ENCODE data around the gene DOCK7.
"Not testable (repeated sequence)": the region's sequence is repeated elsewhere in the genome, so short reads cannot be mapped to it uniquely, and the experiment has no call there.

Gene DOCK7

GRCh38 chr1:62585469-62586155 is 102.6 kb downstream of the DOCK7 start:
- no peaks in the 10 kb centered on the region for H3K27me3 ChIP-seq (ENCODE audit: control insufficient read depth, insufficient read depth, low read length)
- no peak overlapping the region; the same call in 1 of the 2 replicates for H3K27ac ChIP-seq (ENCODE audit: low read depth, low read length)
- no peak overlapping the region for H3K4me3 ChIP-seq (ENCODE audit: low read depth, low read length)
- H3K9me3 ChIP-seq (ENCODE audit: control insufficient read depth, insufficient read depth, low read depth, low read length), result no peaks in the 10 kb centered on the region
- H3K9ac ChIP-seq (ENCODE audit: low read length), result no peak overlapping the region
- peaks cover 7% of the 10 kb centered on the region; the same call in 1 of the 2 replicates for H3K4me1 ChIP-seq (ENCODE audit: control insufficient read depth, insufficient read depth, low read length)
- no peaks in the 10 kb centered on the region for H3K36me3 ChIP-seq (ENCODE audit: control insufficient read depth, insufficient read depth, low read length)

- Histone ChIP-seq H3K9ac (ENCODE audit: low read length) (no peak overlapping the region), H3K27me3 (ENCODE audit: control insufficient read depth, insufficient read depth, low read length) (no peaks in the 10 kb centered on the region), H3K9me3 (ENCODE audit: control insufficient read depth, insufficient read depth, low read depth, low read length) (0 out of 2 replicates have a peak, but pooled peaks cover 3% of the 10 kb centered on the region), H3K27ac (ENCODE audit: low read depth, low read length) (no peak overlapping the region), H3K4me1 (ENCODE audit: control insufficient read depth, insufficient read depth, low read length) (no peaks in the 10 kb centered on the region), H3K36me3 (ENCODE audit: control insufficient read depth, insufficient read depth, low read length) (no peaks in the 10 kb centered on the region), H3K4me3 (ENCODE audit: low read depth, low read length) (no peak overlapping the region)
Observed at GRCh38 chr1:62573675-62574074, 114.5 kb downstream of the DOCK7 start.

- Histone ChIP-seq H3K27me3 (ENCODE audit: control insufficient read depth, insufficient read depth, low read length) (no peaks in the 10 kb centered on the region), H3K9me3 (ENCODE audit: control insufficient read depth, insufficient read depth, low read depth, low read length) (0 out of 2 replicates have a peak, but pooled peaks cover 3% of the 10 kb centered on the region), H3K36me3 (ENCODE audit: control insufficient read depth, insufficient read depth, low read length) (no peaks in the 10 kb centered on the region), H3K4me3 (ENCODE audit: low read depth, low read length) (no peak overlapping the region), H3K9ac (ENCODE audit: low read length) (no peak overlapping the region), H3K27ac (ENCODE audit: low read depth, low read length) (no peak overlapping the region), H3K4me1 (ENCODE audit: control insufficient read depth, insufficient read depth, low read length) (no peaks in the 10 kb centered on the region)
Observed at GRCh38 chr1:62572476-62572875, 115.7 kb downstream of the DOCK7 start.

- H3K27ac ChIP-seq (ENCODE audit: low read depth, low read length); H3K9ac ChIP-seq (ENCODE audit: low read length); H3K4me3 ChIP-seq (ENCODE audit: low read depth, low read length); H3K4me1 ChIP-seq (ENCODE audit: control insufficient read depth, insufficient read depth, low read length); H3K27me3 ChIP-seq (ENCODE audit: control insufficient read depth, insufficient read depth, low read length); H3K36me3 ChIP-seq (ENCODE audit: control insufficient read depth, insufficient read depth, low read length); H3K9me3 ChIP-seq (ENCODE audit: control insufficient read depth, insufficient read depth, low read depth, low read length): not testable (repeated sequence)
Observed at GRCh38 chr1:62571517-62571916, 116.7 kb downstream of the DOCK7 start.

GRCh38 chr1:62567926-62568325 is 120.3 kb downstream of the DOCK7 start:
- H3K4me3 ChIP-seq (ENCODE audit: low read depth, low read length); H3K9ac ChIP-seq (ENCODE audit: low read length); H3K27me3 ChIP-seq (ENCODE audit: control insufficient read depth, insufficient read depth, low read length); H3K4me1 ChIP-seq (ENCODE audit: control insufficient read depth, insufficient read depth, low read length); H3K36me3 ChIP-seq (ENCODE audit: control insufficient read depth, insufficient read depth, low read length); H3K9me3 ChIP-seq (ENCODE audit: control insufficient read depth, insufficient read depth, low read depth, low read length); H3K27ac ChIP-seq (ENCODE audit: low read depth, low read length): not testable (repeated sequence)

- not testable (repeated sequence) for H3K4me3 ChIP-seq (ENCODE audit: low read depth, low read length); H3K4me1 ChIP-seq (ENCODE audit: control insufficient read depth, insufficient read depth, low read length); H3K36me3 ChIP-seq (ENCODE audit: control insufficient read depth, insufficient read depth, low read length); H3K27ac ChIP-seq (ENCODE audit: low read depth, low read length); H3K9ac ChIP-seq (ENCODE audit: low read length); H3K9me3 ChIP-seq (ENCODE audit: control insufficient read depth, insufficient read depth, low read depth, low read length); H3K27me3 ChIP-seq (ENCODE audit: control insufficient read depth, insufficient read depth, low read length)
Observed at GRCh38 chr1:62567182-62567581, 121.0 kb downstream of the DOCK7 start.

GRCh38 chr1:62561306-62561705 is 126.9 kb downstream of the DOCK7 start:
- no peaks in the 10 kb centered on the region for H3K4me1 ChIP-seq (ENCODE audit: control insufficient read depth, insufficient read depth, low read length)

GRCh38 chr1:62544570-62544969 is 143.6 kb downstream of the DOCK7 start:
- Histone ChIP-seq H3K27me3 (ENCODE audit: control insufficient read depth, insufficient read depth, low read length) (no peaks in the 10 kb centered on the region), H3K4me3 (ENCODE audit: low read depth, low read length) (no peak overlapping the region), H3K4me1 (ENCODE audit: control insufficient read depth, insufficient read depth, low read length) (no peaks in the 10 kb centered on the region), H3K27ac (ENCODE audit: low read depth, low read length) (no peak overlapping the region), H3K36me3 (ENCODE audit: control insufficient read depth, insufficient read depth, low read length) (peaks cover 3% of the 10 kb centered on the region), H3K9ac (ENCODE audit: low read length) (no peak overlapping the region), H3K9me3 (ENCODE audit: control insufficient read depth, insufficient read depth, low read depth, low read length) (no peaks in the 10 kb centered on the region)

More at GRCh38 chr1:62561306-62561705, 126.9 kb downstream of the DOCK7 start:
- Histone ChIP-seq H3K9me3 (ENCODE audit: control insufficient read depth, insufficient read depth, low read depth, low read length) (no peaks in the 10 kb centered on the region), H3K27ac (ENCODE audit: low read depth, low read length) (no peak overlapping the region), H3K36me3 (ENCODE audit: control insufficient read depth, insufficient read depth, low read length) (no peaks in the 10 kb centered on the region), H3K4me3 (ENCODE audit: low read depth, low read length) (no peak overlapping the region), H3K9ac (ENCODE audit: low read length) (no peak overlapping the region), H3K27me3 (ENCODE audit: control insufficient read depth, insufficient read depth, low read length) (no peaks in the 10 kb centered on the region)

GRCh38 chr1:62541048-62541447 is 147.1 kb downstream of the DOCK7 start:
- no peak overlapping the region for H3K9ac ChIP-seq (ENCODE audit: low read length)

GRCh38 chr1:62539028-62539447 is 149.1 kb downstream of the DOCK7 start:
- Histone ChIP-seq H3K4me3 (ENCODE audit: low read depth, low read length) (no peak overlapping the region), H3K27ac (ENCODE audit: low read depth, low read length) (no peak overlapping the region), H3K9ac (ENCODE audit: low read length) (no peak overlapping the region), H3K4me1 (ENCODE audit: control insufficient read depth, insufficient read depth, low read length) (peaks cover 6% of the 10 kb centered on the region), H3K27me3 (ENCODE audit: control insufficient read depth, insufficient read depth, low read length) (no peaks in the 10 kb centered on the region), H3K9me3 (ENCODE audit: control insufficient read depth, insufficient read depth, low read depth, low read length) (no peaks in the 10 kb centered on the region), H3K36me3 (ENCODE audit: control insufficient read depth, insufficient read depth, low read length) (peaks cover 13% of the 10 kb centered on the region)

More at GRCh38 chr1:62541048-62541447, 147.1 kb downstream of the DOCK7 start:
- Histone ChIP-seq H3K4me3 (ENCODE audit: low read depth, low read length) (no peak overlapping the region), H3K36me3 (ENCODE audit: control insufficient read depth, insufficient read depth, low read length) (peaks cover 10% of the 10 kb centered on the region), H3K9me3 (ENCODE audit: control insufficient read depth, insufficient read depth, low read depth, low read length) (no peaks in the 10 kb centered on the region), H3K4me1 (ENCODE audit: control insufficient read depth, insufficient read depth, low read length) (peaks cover 6% of the 10 kb centered on the region), H3K27me3 (ENCODE audit: control insufficient read depth, insufficient read depth, low read length) (no peaks in the 10 kb centered on the region), H3K27ac (ENCODE audit: low read depth, low read length) (no peak overlapping the region)

GRCh38 chr1:62536865-62537264 is 151.3 kb downstream of the DOCK7 start:
- H3K9ac ChIP-seq (ENCODE audit: low read length), result no peak overlapping the region
- no peak overlapping the region for H3K4me3 ChIP-seq (ENCODE audit: low read depth, low read length)
- peaks cover 6% of the 10 kb centered on the region for H3K4me1 ChIP-seq (ENCODE audit: control insufficient read depth, insufficient read depth, low read length)
- H3K27ac ChIP-seq (ENCODE audit: low read depth, low read length), result no peak overlapping the region
- H3K9me3 ChIP-seq (ENCODE audit: control insufficient read depth, insufficient read depth, low read depth, low read length), result no peaks in the 10 kb centered on the region
- no peaks in the 10 kb centered on the region for H3K27me3 ChIP-seq (ENCODE audit: control insufficient read depth, insufficient read depth, low read length)
- H3K36me3 ChIP-seq (ENCODE audit: control insufficient read depth, insufficient read depth, low read length), result peaks cover 17% of the 10 kb centered on the region

Measured in HUES6 (cell line).